Skin epidermis (tissue), 12 donors: ENCODE measurements around the gene HS6ST3.

ENCODE experiments used
- H3K27ac ChIP-seq, 21 experiments: fragments of 200-600 bp; sonication (generic) in 11 of 21; one replicate each; pipeline ENCODE4 v1.5.0; 2020; ENCODE audit warnings: mild to moderate bottlenecking in 3 of 21, inconsistent platforms in 2 of 21, moderate library complexity in 2 of 21
- H3K4me3 ChIP-seq, 7 experiments: fragments of 200-600 bp; sonication (generic) in 2 of 7; one replicate each; pipeline ENCODE4 v1.5.0; 2020; ENCODE audit warnings: inconsistent platforms in 2 of 7, mild to moderate bottlenecking in 2 of 7, moderate library complexity in 1 of 7

Gene HS6ST3

DNA sequence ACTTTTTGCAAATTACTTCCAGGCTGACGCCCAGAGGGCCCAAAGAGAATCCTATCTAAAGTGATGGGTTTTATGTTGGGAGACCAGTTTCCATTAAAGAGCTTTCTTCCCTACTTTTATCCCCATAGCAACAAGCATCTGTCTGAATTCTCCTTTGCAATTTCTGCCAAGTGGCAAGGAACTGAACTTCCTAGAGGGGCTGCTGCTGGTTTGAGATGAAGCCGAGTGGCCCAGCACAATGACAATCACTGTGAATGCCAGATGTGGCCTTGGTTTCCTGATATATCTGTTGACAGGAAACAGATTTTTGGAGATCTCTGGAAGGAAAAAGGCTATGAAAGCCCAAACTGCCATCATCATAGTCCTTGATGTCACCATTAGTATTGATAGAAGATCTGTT, 705.8 kb downstream of the HS6ST3 start:
- no peak overlapping the region for H3K27ac ChIP-seq
- H3K4me3 ChIP-seq = no peak overlapping the region

DNA sequence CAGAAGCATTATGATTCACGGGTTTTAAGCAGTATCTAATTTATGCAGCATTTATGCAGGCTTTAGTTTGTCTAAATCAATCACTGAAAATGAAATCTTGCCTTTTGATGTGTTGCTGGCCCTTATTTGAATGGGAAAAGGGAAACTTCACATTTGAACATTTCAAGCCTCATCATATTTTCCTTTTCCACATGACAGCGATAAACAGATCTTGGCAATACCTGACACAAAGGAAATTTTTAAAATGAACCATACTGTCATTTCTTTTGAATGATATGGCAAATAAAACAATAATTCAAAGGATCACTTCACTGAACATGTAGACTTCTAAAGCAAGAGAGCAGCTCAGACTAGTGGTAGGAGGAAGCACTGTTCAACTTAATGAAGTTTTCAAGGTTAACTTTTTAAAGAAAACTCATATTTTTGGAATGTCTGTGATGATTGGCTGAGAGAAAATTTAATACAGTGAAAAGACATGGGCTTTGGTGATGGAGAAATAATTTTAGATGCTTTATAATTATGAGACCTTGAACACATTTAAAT, 706.3 kb downstream of the HS6ST3 start:
- Histone ChIP-seq H3K27ac (no peak overlapping the region), H3K4me3 (no peak overlapping the region)

DNA sequence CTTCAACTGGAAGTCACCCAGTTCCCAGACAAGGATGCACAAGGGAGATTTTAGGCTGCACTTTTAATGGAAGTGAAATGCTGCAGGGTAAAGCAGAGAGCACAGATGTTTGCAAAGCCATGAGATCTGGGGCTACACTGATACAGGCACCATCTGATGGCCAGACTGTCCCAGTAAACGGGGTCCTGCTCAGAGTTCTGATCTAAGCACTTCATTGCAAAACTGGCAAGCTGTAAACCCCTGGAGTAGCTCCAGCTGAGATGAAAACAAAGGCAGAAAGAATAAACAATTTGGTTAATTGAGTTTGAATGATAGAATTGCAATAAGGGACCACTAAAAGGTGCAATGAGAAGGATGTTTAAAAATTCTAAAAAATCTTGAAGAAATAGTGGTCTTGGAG, 707.2 kb downstream of the HS6ST3 start:
- no peak overlapping the region for H3K27ac ChIP-seq
- no peak overlapping the region for H3K4me3 ChIP-seq

DNA sequence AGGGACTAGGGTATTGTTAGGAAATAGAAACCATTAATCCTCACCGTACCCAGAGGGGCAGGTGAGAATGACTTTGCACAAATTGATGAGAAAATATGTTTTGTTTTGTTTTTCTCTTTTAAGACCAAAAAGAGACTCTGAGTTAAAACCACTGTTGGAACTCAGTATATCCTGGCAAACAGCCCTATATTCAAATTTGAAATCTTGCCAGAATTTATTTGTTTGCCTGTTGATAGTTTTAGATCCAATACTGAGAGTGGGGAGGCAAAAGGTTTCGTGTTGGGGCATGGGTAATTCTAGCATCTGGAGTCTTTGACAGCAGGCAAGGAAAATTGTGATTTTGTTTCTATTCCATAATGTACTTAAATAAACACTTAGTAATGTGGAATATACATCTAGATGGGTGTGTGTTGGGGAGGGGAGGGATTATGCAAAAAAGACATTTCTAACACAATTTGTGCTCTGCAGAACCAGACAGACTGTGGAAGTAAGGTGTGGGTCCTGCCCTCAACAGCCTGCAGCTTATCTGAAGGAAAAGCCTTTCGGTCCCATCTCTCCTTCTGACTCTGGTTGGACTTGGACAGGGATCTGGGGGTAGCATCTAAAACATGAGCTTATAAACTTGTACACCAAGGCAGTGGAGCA, 713.7 kb downstream of the HS6ST3 start:
- Histone ChIP-seq H3K27ac (no peak overlapping the region), H3K4me3 (no peak overlapping the region)

DNA sequence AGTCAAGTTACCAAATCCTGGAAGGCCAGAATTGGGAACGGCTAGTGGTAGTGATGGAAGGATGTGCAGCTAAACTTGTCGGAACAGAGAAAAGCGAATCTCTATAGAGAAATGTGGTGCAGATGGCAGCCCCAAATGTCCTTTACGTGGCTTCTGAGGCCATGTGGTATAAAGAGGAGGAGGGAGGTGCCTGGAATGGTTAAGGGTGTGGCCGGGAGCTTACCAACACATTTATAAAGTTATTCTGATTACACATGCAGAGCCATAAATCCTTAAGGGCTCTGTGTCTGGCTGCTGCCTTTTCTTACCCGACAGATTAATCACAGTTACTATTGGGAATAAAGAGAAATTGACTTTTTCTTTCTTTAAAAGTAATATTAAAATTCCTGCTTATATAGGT, 714.3 kb downstream of the HS6ST3 start:
- no peak overlapping the region for H3K27ac ChIP-seq
- H3K4me3 ChIP-seq = no peak overlapping the region

DNA sequence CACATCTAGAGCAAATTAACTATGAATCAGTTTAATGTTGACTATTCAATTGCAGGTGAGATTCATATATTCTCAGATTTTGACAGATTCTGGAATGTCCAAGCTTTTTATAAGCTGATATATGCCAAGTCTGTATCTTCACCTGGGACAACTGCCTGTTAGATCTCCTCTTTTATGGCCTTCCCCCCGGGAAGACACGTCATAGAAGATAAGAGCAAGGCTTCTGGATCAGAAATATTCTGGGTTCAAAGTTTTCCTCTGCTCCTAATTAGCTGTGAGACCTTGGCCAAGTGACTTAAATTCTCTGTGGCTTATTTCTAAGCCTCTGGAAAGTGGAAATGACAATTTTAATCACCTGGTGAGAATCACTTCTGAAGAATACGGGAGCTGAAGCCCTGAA, 716.8 kb downstream of the HS6ST3 start:
- Histone ChIP-seq H3K4me3 (no peak overlapping the region), H3K27ac (no peak overlapping the region)

DNA sequence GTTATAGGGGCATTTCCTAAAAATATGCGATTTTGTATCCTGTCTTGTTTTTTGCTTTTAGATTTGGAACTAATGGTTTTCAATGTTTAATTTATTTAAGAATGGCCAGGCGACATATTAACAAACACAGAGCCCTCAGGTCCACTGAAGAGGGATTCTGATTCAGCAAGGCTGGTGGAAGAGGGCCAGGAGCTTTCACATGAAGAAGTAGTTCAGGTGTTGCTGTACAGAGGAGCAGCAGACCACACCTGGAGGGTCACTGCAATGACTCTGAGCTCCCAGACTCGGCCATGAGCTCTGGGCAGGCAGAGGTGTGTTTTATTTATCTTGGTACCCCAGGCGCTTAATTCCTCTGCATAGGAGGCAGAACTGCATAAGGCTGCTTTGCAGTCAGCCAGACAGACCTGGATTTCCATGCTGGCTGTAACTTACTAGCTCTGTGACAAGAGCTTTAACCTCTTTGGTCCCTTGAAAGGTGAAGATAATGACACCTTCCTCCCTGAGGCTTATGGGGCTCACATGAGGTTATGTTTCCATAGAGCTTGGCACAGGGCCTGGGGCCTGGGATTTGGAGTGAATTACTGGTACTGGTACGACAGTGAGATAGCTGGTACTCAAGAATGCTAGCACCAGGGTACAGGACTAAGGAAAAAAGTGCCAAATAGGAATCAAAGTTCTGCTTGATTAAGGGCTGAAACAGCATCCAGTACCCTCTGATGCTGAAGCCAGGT, 719.6 kb downstream of the HS6ST3 start:
- H3K27ac ChIP-seq = no peak overlapping the region
- H3K4me3 ChIP-seq = no peak overlapping the region

DNA sequence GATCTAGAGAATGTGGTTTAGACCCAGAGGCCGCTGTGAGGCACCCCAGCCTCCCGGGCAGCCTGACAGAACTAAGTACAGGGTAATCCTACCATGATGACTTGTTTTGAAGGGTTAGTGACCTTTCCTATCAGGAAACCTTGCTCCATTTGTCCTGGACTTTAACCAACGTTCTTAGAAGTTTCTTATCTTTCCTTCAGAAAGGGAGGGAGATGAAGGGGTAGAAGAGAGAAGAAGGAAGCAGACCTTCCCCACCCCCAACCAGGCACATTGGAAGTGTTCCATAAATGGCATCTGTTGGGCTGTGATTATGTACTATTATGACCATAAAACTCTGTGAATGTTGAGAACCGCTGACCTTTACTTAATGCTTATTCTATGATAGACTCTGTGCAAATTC, 720.2 kb downstream of the HS6ST3 start:
- no peak overlapping the region for H3K4me3 ChIP-seq
- no peak overlapping the region for H3K27ac ChIP-seq

DNA sequence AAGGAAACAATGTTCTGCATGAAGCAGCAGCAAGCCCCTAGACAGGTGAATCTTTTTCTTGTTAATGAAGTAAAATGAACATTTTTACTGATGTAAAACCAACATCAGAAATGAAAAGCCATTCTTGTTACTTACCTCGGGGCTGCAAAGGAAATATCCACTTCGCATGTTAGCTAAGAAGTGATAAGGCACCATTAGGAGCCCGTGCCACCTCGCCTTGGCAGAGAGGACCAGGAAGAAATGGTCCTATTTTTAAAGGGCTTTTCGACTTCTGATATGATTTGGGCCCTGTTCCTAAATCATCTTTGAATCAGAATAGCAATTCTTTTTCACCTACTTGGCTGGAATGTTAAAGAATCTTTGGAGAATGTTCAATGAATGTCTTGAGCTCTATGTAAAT, 721.1 kb downstream of the HS6ST3 start:
- no peak overlapping the region for H3K4me3 ChIP-seq
- H3K27ac ChIP-seq = no peak overlapping the region

DNA sequence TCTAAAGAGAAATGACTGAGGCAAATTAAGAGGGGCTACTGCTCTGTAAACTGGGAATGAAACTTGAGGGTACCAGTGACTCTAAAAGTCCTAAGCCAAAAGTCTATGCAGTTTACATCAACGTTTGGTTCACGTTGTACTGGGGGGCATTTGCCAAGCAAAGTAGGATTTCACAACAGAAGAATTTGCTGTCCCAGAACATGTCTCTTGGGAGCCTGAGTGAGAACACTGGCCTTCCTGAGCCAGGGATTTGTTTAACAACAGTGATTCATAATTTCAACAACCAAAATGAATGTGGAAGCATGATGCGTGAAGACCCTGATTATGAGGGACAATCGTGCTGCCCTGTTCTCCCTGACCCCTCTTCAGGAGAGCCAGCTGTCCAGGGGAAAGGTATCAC, 726.4 kb downstream of the HS6ST3 start:
- no peak overlapping the region for H3K4me3 ChIP-seq
- H3K27ac ChIP-seq = no peak overlapping the region

DNA sequence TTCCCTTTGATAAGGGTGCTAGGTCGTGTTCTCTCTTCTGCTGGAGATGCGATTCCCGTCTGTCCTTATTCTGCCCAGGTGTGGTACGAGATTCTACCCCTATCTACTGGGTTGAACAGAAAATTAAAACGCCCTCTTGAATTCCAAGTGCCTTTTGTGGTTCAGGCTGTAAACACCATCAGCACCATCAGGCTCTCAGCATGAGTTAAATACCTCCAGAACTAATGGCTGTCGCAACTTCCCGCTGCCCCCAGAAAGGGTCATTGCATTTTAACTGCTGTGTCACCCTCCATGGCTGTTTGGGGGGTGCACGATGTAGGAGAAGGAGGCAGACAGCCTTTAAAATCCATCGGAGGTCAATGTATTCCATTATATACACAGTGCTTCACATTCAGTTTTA, 727.0 kb downstream of the HS6ST3 start:
- peak overlapping the region in 1 of 21 experiments; percentile 12 for H3K27ac ChIP-seq
- H3K4me3 ChIP-seq = no peak overlapping the region

DNA sequence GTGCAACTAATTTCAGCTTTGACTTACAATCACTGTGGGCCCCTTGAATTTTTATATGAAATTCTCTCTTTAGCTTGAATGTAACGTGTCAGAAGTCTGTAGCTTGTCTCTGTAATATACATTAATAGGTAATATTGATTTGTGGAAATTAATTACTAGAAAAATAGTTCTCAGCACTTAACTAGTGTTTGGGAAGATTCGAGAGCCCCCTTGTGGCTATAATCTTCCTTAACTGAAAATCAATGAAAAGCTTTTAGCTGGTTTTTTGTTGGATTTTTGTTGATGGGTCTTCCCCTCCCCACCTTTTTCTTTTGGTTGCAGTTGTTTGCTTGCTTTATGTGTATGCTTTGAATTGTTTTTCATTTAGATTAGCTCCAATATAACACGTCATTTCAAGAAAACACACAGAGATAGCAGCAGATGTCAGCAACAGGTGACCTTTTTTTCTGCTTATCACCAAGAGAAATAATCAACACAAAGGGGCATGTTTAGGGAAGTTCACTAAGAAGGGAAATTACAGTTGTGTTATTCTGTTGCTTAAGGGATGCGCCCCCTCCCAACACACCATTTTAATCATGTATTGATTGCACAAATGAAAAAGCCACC, 727.5 kb downstream of the HS6ST3 start:
- Histone ChIP-seq H3K4me3 (no peak overlapping the region), H3K27ac (no peak overlapping the region)

DNA sequence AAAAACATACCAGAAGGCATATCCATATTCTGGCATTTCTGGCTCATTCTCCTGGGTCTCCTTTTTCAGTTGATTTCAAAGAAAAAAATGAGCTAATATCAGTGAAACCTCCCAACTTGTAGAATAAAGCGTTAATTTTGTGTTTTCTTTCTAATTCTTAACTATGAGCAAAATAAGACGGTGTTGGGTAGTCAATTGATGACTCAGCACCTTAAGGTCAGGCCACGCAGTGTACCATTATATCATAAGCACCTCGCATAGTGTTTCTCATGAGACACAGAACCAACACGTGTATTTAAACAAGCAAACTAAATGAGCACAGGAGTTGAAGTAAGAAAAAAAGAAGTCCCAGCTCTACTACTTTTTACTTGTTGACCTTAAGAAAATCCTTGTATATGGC, 729.5 kb downstream of the HS6ST3 start:
- no peak overlapping the region for H3K4me3 ChIP-seq
- no peak overlapping the region for H3K27ac ChIP-seq

DNA sequence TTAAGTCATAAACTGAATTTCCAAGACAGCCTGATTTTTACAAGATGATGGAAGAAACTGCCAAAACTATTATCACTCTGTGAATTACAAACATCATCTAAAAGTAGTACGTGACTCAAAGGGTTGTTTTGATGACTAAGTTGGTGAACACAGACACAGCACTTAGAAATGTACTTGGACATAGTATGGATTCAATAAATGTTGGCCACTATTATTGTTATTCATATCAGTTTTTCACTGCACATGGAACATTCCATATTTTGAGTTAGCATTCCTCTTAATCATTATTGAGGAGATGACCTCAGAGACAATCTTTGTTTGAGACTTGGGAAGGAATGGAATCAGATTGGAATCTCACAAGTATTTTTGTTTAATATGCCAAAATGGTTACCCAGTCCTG, 731.5 kb downstream of the HS6ST3 start:
- Histone ChIP-seq H3K27ac (no peak overlapping the region), H3K4me3 (no peak overlapping the region)

DNA sequence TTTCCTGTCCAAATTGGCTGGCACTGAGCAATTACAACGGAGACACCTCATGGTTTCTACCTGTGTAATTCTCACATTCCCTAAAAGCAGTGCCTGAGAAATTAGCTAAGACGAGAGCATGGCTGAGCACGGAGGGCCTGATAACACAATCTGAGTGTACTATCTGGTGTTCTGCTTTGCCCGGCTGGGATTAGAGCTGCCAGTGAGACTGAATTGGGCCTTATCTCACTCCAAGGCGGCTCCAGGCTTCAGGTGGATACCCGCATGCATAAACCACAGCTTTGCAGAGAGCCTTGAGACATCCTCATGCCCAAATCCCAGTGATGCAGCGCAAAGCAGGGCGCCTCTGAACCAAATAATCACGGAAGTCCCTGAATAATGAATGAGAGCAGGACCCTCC, 732.1 kb downstream of the HS6ST3 start:
- no peak overlapping the region for H3K4me3 ChIP-seq

DNA sequence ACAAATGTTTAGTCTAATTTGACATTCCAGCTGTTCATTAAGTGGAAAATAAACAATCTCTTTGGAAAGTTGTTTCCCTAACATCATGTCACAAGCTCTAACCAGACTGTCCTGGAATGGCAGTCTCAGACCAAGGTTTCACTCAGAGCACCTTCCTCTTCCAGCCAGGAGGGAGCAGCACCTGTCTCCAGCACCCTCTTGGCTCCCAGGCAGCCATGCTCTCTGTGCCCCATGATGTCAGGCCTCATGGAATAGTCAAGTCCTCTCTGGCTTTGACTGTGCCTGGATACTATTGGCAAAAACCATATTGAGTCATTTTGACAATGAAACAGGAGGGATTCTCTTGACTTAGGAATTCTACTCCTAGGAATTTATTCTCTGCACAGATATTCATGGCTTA, 733.0 kb downstream of the HS6ST3 start:
- Histone ChIP-seq H3K27ac (no peak overlapping the region), H3K4me3 (no peak overlapping the region)

More for the DNA sequence above, 732.1 kb downstream of the HS6ST3 start:
- no peak overlapping the region for H3K27ac ChIP-seq

DNA sequence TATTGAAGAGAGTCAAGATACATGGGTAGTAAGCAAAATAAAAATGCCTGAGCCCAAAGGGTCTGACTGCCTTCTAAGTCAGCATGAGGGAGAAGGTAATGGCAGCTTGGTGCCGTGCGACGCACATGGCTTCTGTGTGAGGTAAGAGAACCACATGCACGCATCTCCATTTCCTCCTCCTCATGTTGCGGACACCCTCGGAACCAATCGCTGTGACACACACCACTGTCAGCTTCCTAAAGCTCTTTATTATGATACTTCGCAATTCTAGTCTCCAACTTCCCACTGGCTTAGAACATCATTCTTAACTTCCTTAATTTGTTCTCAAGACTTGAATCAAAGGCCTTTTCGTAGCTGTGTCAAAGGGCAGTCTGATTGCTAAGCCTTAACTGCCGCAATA, 734.2 kb downstream of the HS6ST3 start:
- no peak overlapping the region for H3K27ac ChIP-seq
- H3K4me3 ChIP-seq = no peak overlapping the region

DNA sequence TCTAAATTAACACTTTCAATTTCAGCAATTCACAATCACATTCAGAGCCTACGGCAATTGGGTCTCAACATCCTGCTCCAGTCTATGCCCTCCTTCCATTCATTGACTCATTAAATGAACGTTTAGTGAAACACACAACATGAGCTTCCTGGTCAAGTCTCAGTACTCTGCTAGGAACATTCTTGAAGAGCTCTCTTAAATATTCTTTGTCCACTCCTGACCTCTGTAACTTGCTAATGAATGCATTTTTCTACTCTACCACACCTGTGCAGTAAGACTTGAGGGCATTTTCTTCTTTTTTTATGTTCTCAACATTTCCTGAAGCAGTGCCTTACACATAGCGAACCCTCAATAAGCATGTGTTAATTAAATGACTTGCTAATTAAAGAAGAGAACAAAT, 735.7 kb downstream of the HS6ST3 start:
- H3K4me3 ChIP-seq = no peak overlapping the region
- H3K27ac ChIP-seq = no peak overlapping the region

DNA sequence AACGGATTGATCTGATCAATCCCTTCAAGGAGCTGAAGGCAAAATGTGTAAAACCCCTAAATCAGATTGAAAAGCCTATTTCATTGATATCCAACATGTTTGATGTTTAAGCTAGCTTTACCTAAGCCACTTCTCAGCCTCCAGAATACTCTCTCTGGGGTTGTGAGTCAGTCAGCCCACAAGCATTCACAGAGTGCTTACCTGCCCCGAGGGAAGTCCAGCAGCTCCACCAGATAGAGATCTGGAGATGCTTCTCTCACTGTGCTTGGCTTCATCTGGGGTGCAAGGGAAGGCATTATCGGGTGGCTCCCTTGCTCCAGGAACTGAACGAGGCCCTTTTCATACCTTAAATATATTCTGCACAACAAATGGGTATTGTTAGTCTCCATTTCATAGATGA, 744.7 kb downstream of the HS6ST3 start:
- Histone ChIP-seq H3K4me3 (no peak overlapping the region), H3K27ac (no peak overlapping the region)

DNA sequence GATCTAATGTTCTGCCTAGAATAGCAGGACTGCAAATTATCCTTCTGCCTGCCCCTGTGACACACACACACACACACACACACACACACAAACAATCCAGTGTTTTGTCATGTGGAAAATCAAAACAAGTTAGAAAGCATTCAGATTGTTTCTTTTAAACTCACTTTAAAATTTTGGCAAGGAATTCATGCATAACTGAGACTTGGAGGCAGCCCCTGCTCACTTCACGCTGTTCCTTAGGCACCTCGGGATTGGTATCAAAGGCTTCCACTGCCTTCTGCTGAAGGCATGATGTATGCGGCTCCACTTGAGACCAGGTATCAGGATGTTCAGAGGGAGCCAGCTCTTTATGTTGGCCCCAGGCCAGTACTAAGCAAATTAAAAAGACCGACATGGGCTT, 745.6 kb downstream of the HS6ST3 start:
- H3K4me3 ChIP-seq = no peak overlapping the region
- H3K27ac ChIP-seq = no peak overlapping the region

DNA sequence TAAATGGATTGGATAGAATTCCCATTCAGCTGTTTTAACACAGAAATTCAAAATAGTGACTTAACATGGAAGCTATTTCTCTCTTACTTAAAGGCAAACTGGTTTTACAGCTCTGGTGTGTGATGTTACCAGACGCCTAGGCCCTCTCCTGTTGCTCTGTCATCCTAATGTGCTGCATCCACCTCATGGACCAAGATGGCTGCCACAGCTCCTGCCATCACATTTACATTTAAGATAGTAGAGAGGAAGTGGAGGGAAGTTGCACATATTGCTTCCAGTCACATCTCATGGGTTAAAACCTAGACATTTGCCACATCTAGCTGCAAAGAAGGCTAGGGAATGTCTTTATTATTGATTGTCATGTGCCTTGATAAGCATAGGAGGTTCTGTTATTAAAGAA, 746.8 kb downstream of the HS6ST3 start:
- Histone ChIP-seq H3K27ac (no peak overlapping the region), H3K4me3 (no peak overlapping the region)
